Peyer's patch (tissue), 4 donors: ENCODE measurements around the gene F3. TPM values are rescaled to one million over a fixed set of nuclear protein-coding genes. Genes with fewer than 3 reads are reported as not detected.

ENCODE experiments used
- DNase-seq, 3 donors: peaks; one replicate each; pipeline ENCODE4 v3.0.0-alpha.2; 2017 to 2019
- H3K27ac ChIP-seq, 4 donors: fragments of 200-600 bp; sonication (generic); one replicate each; pipeline ENCODE4 v1.5.1; 2016 to 2019
- H3K27me3 ChIP-seq, 2 donors: fragments of 200-600 bp; sonication (generic); one replicate each; pipeline ENCODE4 v1.5.1; 2019
- H3K36me3 ChIP-seq, 3 donors: fragments of 200-600 bp; sonication (generic); one replicate each; pipeline ENCODE4 v1.5.1; 2016 to 2019
- H3K4me1 ChIP-seq, 4 donors: fragments of 200-600 bp; sonication (generic); one replicate each; pipeline ENCODE4 v1.5.1; 2016 to 2019
- H3K4me3 ChIP-seq, 4 donors: fragments of 200-600 bp; sonication (generic); 1 replicate in 3 of 4; 2 replicates in 1 of 4; pipeline ENCODE4 v1.5.1; 2016 to 2019; ENCODE audit warnings: mild to moderate bottlenecking in 1 of 4
- H3K9me3 ChIP-seq, 4 donors: fragments of 200-600 bp; sonication (generic); one replicate each; pipeline ENCODE4 v1.5.1; 2016 to 2019; ENCODE audit warnings: mild to moderate bottlenecking in 1 of 4
- CTCF ChIP-seq, 6 experiments: fragments of 450-650 bp in 4 of 6; fragments of 200-600 bp in 2 of 6; sonication (generic) in 1 of 6; IDR thresholded peaks; one replicate each; pipeline ENCODE4 v1.5.1; 2017 to 2019; ENCODE audit warnings: antibody characterized with exemption in 6 of 6, mild to moderate bottlenecking in 3 of 6, moderate library complexity in 1 of 6
- POLR2A ChIP-seq, 2 donors: fragments of 450-650 bp; IDR thresholded peaks; one replicate each; pipeline ENCODE4 v1.5.1; 2017; ENCODE audit warnings: antibody characterized with exemption in 2 of 2, mild to moderate bottlenecking in 2 of 2, moderate library complexity in 2 of 2
- total RNA-seq, 4 donors: library from RNA; depleted of rRNA; stranded (reverse); fragments of >200 nt; gene quantifications; one replicate each; pipeline ENCODE4 v1.1.0, GENCODE V29; 2016

F3 gene
- total RNA-seq, 4 donors from 2014 or later, result 76.9 to 445 (median 137) TPM

- Histone ChIP-seq H3K4me1 (peaks cover 0 to 5% (median 0%) of the 10 kb centered on the region in 4 donors), H3K27ac (no peak overlapping the region), H3K27me3 (no peaks in the 10 kb centered on the region), H3K36me3 (peaks cover 0 to 2% (median 0%) of the 10 kb centered on the region in 3 donors), H3K4me3 (no peak overlapping the region), H3K9me3 (no peaks in the 10 kb centered on the region)
- no peak for DNase-seq
- TF ChIP-seq POLR2A (IDR thresholded peaks at IDR 0.05), result no peak
- no peak for TF ChIP-seq CTCF (IDR thresholded peaks at IDR 0.05)
These were observed 17.0 kb downstream of the F3 start for GRCh38 chr1:94524531-94524930.

- DNase-seq, result no peak
- peaks cover 0 to 12% (median 0%) of the 10 kb centered on the region in 3 donors for H3K36me3 ChIP-seq
- H3K4me1 ChIP-seq, result peaks cover 0 to 1% (median 0%) of the 10 kb centered on the region in 4 donors
- H3K27me3 ChIP-seq, result no peaks in the 10 kb centered on the region
- no peaks in the 10 kb centered on the region for H3K9me3 ChIP-seq
- no peak overlapping the region for H3K27ac ChIP-seq
- TF ChIP-seq CTCF (IDR thresholded peaks at IDR 0.05) (peak in 4 of 6 experiments; percentile 33 to 62 (median 53)), POLR2A (IDR thresholded peaks at IDR 0.05) (no peak)
- no peak overlapping the region for H3K4me3 ChIP-seq
These were observed 19.3 kb downstream of the F3 start for GRCh38 chr1:94522304-94522703.

DNA sequence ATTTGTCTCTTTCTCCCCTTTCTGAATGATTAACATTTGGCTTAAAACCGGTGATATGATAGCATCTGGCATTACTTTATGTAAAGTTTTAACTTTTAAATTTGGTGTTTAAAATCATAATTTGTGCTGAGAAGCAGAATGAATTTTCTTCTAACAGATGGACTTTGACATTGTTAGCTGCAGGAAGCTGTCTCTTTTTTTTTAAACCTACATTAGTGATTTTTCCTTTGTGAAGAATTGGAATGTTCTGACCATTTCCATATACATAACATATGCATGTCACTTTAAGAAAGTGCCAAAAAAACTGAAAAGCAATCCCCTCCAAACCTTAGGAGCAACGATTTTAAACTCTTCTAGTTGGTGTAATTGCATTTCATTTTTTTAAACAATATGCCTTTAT lies 22.2 kb downstream of the F3 start:
- peaks cover 0 to 19% (median 0%) of the 10 kb centered on the region in 3 donors for H3K36me3 ChIP-seq
- H3K4me3 ChIP-seq, result no peak overlapping the region
- H3K4me1 ChIP-seq, result peaks cover 0 to 5% (median 0%) of the 10 kb centered on the region in 4 donors
- TF ChIP-seq POLR2A (IDR thresholded peaks at IDR 0.05) (no peak), CTCF (IDR thresholded peaks at IDR 0.05) (no peak)
- H3K27ac ChIP-seq, result no peak overlapping the region
- DNase-seq, result no peak
- no peaks in the 10 kb centered on the region for H3K27me3 ChIP-seq
- H3K9me3 ChIP-seq, result no peaks in the 10 kb centered on the region

- Histone ChIP-seq H3K27ac (no peak overlapping the region), H3K27me3 (no peaks in the 10 kb centered on the region), H3K36me3 (peaks cover 0 to 23% (median 0%) of the 10 kb centered on the region in 3 donors), H3K9me3 (no peaks in the 10 kb centered on the region), H3K4me3 (no peak overlapping the region), H3K4me1 (peaks cover 0 to 10% (median 0%) of the 10 kb centered on the region in 4 donors)
- TF ChIP-seq POLR2A (IDR thresholded peaks at IDR 0.05) (no peak), CTCF (IDR thresholded peaks at IDR 0.05) (no peak)
- DNase-seq, result no peak
These were observed 26.1 kb downstream of the F3 start for GRCh38 chr1:94515296-94515947.

DNA sequence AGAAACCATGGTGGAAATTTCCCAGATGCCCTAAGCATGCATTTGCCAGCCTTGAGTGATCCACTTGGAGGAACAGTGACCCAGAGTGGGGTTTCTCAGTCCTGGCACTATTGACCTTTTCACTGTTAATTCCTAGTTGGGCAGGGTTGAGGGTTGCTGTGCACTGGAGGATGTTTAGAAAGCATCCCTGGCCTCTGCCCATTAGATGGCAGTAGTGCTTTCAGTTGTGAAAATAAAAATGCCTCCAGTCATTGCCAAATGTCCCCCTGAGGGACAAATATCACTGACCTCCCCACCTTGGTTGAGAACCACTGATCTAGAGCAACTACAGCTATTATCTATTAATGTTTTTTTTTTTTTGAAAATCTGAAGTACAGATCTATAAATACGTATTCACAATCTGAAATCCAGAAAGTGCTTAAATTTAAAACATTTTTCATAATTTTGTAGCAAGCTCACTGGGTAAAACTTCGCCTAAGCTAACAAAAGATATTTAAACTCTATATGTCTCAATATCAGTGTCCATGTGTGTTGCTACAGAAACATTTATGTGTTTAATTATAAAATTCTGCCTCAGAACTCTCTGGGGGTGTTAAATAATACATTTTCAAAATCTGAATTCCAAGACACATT lies 27.3 kb downstream of the F3 start:
- DNase-seq, result peak in 1 of 3 donors; percentile 58
- no peak for TF ChIP-seq POLR2A (IDR thresholded peaks at IDR 0.05)
- peak in 4 of 6 experiments; percentile 41 to 70 (median 63) for TF ChIP-seq CTCF (IDR thresholded peaks at IDR 0.05)
- H3K4me3 ChIP-seq, result no peak overlapping the region
- peaks cover 0 to 24% (median 0%) of the 10 kb centered on the region in 3 donors for H3K36me3 ChIP-seq
- H3K27me3 ChIP-seq, result no peaks in the 10 kb centered on the region
- no peaks in the 10 kb centered on the region for H3K9me3 ChIP-seq
- peaks cover 0 to 10% (median 0%) of the 10 kb centered on the region in 4 donors for H3K4me1 ChIP-seq
- H3K27ac ChIP-seq, result no peak overlapping the region
